HG03039 (cell line): ENCODE measurements around the gene DSTN.
A peak's percentile ranks its signal among the peaks of the same experiment; 100 is the strongest.

ENCODE experiments used
- ATAC-seq: cut with Tn5 transposase; IDR thresholded peaks from one replicate; pipeline ENCODE4 v1.9.1; 2021; ENCODE audit warnings: mild to moderate bottlenecking, moderate library complexity; ENCODE audit not compliant: unreplicated experiment

DSTN gene

DNA sequence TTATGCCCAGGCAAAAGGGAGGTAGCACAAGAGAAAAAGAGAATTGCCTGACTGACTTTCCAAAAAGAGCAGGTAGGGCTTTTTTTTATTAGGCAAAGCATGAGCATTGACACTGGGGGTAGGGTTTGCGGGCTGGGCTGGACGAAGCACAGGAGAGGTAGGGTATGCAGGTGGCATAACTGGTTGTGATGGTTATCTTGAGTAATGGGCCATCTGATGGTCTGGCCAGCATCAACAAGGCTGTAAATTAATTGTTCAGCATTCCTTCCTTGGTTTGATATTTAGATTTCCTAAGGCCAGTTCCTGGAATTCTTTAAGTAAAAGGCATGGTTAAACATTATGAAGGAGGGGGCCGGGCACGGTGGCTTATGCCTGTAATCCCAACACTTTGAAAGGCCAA lies 24.7 kb upstream of the DSTN start:
- no peak for ATAC-seq

- no peak for ATAC-seq
Observed at GRCh38 chr20:17549131-17549530, 20.7 kb upstream of the DSTN start.

- ATAC-seq = no peak
Observed at GRCh38 chr20:17555106-17555505, 14.8 kb upstream of the DSTN start.

GRCh38 chr20:17556837-17557674 lies 12.8 kb upstream of the DSTN start:
- no peak for ATAC-seq

DNA sequence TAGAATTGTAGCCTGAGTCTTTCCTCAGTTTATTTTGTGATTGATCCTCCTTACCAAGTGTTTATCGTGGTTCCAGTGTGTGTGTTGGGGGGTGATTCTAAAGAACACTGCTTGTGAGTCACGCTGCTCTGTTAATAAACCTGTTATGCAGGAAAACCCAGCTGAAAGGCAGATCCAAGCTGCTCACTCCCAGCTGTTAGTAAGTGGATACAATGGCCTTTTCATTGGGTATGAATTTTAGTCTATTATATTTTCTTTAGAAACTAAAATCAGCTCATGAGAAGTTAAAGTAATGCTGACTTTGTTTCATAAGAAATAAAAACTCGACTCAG lies 12.2 kb upstream of the DSTN start:
- no peak for ATAC-seq

GRCh38 chr20:17558154-17558940 lies 11.5 kb upstream of the DSTN start:
- ATAC-seq = no peak

DNA sequence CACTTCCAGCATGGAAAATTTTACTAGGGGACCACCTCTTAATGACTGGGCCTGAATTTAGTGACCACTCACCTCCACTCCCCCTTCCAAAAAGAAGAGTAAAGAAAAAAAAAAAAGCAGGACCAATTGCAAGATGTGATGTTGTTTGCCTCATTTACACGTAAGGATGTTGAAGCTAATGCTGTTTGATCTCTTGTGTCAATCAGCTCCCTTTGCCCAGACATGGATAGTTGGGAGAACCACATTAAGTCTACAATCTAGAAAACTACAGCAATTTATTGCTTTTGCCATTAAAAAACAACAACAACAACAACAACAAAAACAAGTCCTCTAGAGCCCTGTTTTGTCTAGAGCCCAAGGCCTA lies 11.0 kb upstream of the DSTN start:
- ATAC-seq = no peak

DNA sequence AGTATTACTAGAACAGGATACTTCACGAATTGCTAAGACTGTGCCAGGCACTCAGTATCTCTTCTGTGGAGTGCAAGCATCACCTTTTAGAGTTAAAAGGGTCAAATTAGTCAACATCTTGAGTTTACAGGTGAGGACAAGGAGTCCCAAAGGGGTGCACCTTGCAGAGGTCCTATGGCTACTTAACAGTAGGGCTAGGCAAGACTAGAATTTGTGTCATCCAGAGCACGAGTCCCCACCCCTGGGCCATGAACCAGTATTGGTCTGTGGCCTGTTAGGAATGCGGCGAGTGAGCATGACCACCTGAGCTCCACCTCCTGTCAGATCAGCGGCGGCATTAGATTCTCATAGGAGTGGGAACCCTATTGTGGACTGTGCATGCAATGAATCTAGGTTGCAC lies 10.5 kb upstream of the DSTN start:
- no peak for ATAC-seq

- ATAC-seq = no peak
Observed at GRCh38 chr20:17560344-17561074, 9.4 kb upstream of the DSTN start.

DNA sequence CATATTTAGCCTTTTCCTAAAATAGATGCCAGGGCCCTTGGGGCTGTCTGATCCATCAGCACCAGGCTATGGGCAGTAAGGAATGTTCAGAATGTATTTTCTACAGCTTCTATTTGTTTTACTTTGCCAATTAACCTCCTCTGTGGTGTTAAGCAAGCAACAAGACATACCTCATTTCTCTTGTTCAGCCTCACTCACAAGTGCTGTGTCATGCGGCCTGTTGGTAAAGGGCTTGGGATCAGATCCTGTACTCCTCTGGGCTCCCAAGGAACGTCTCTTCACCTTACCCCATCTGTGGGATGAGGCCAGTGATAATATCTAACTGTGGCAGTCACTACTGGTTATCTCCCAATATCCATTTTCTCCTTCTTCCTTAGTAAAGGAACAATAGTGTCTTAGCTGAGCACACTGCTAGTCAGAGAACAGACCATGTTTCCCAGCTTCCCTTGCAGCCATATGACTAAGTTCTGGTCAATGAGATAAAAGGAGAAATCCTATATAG lies 7.0 kb upstream of the DSTN start:
- ATAC-seq = no peak

- no peak for ATAC-seq
Observed at GRCh38 chr20:17565169-17565845, 4.6 kb upstream of the DSTN start.

GRCh38 chr20:17566345-17566744 lies 3.5 kb upstream of the DSTN start:
- ATAC-seq = no peak

DNA sequence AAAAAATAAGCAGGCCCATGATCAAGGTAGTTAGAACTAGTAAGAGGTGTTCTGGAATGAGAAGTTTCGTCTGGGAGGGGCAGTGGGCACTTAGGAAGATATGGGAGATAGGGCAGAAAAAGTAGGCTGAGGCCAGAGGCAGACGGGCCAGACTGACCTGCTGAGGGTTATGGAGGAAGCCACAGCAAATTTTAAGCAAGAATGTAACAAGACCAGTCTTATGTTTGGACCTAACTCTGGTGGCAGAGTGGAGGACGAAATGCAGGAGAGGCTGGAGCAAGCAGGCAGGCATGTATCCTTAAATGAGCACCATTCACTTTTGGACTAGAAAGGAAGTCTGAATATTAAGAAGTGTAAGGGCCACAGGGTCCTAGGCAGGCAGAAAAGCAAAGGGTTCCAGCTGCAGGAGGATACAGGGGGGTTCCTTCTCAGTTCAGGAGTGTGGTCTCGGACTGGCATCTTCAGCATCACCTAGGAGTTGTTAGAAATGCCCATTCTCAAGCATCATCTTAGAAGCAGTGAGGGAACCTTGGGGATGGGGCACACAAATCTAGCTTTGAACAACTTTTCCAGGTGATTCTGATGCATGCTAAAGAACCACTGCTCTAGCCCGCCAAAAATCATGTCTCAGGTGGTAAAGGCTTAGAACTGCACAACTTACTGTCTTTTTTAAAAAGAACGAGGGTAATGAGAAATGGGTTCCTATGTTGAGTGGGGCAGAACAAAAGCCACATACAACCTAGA lies 1.7 kb upstream of the DSTN start:
- ATAC-seq = no peak

- no peak for ATAC-seq
Observed at GRCh38 chr20:17568972-17569521, 828 bp upstream of the DSTN start.

DNA sequence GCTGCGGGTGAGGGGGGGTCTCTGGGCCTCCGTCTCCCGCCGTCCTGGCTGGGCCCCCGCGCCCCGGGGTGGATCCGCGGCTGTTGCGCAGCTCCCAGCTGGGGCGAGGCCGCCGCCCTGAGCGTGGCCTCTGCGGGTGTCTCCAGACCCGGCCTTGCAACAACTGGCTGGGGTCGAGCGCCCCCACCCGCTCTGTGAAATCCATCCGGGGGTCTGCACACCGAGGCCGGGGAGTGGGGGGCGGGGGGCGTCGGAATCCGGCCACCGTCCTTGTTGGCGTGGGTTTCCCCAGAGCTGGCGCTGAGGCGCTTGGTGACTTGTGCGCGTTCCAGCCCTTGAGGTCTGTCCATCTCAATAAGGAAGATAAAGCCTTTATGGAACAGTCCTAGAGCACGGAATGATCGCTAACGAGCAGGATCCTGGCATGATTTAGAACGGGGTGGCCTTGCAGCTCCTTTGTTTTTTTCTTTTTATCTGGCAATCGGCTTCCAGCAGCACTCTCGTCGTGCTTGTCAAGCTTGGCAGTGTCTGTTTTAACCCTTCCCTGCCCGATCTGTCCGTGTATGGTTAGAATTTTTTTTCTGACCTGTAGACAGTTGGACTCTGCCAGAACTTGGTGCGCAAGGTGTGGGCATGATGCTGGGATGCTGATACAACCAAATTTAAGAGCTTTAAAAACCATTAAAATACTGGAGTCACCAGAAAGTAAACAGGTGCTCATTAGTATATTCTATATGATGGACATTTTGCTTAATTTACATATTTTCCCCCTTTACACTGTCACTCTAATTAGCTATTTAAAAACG lies 675 bp downstream of the DSTN start:
- ATAC-seq = peak; percentile 26

DNA sequence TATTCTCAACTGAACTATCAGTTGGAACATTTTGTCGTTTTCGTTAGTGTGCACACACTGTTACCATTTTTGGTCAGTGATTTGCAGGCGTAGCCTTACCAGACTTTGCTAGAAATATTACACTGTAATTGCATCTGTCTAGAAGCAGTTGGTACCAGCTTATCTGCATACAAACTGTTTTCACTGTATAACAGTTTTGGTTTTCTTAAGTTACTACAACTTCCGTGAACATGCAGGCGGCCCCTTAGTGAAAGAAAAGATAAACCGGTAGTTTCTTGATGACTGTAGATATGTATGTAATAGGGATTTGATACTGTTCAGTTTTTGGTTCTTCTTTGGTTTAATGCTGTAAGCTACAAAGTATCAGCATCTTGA lies 1.3 kb downstream of the DSTN start:
- no peak for ATAC-seq

DNA sequence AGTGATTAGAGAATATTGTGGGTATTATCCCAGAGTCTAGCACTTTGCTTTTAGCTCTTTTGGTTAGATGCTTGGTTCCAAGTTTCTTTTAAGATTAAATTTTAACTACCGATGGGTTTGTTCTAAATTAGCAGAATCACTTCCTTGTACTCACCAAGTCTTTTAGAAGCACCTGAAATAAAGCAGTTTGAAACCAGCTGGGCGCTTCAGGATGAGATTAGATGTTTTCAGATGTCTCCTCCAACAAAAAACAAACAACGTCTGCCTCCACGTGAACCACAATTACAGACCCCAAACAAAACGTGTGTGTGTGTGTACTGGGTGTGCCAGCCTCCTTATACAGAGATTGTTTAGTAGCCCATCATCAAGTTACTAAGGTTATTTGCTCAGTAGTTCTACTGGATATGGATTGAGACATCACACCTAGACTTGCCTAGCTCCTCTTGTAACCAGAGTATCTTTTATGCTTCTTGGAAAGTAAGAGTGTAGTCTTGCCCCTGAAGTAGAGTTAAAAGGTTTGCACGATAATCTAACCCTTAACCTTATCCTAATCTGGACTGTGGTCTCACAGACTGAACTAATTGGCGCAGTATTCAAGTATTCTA lies 2.3 kb downstream of the DSTN start:
- no peak for ATAC-seq

- no peak for ATAC-seq
Observed at GRCh38 chr20:17573463-17573862, 3.6 kb downstream of the DSTN start.

- no peak for ATAC-seq
Observed at GRCh38 chr20:17576215-17576614, 6.3 kb downstream of the DSTN start.
